GM19324 (cell line): ENCODE data around the gene ZEB1.
"Not testable (repeated sequence)": the region's sequence is repeated elsewhere in the genome, so short reads cannot be mapped to it uniquely, and the experiment has no call there.

Experiments
- ATAC-seq: cut with Tn5 transposase; IDR thresholded peaks from one replicate; pipeline ENCODE4 v1.9.1; 2021; ENCODE audit warnings: mild to moderate bottlenecking, moderate library complexity; ENCODE audit not compliant: unreplicated experiment, low FRiP score

ZEB1 gene

DNA sequence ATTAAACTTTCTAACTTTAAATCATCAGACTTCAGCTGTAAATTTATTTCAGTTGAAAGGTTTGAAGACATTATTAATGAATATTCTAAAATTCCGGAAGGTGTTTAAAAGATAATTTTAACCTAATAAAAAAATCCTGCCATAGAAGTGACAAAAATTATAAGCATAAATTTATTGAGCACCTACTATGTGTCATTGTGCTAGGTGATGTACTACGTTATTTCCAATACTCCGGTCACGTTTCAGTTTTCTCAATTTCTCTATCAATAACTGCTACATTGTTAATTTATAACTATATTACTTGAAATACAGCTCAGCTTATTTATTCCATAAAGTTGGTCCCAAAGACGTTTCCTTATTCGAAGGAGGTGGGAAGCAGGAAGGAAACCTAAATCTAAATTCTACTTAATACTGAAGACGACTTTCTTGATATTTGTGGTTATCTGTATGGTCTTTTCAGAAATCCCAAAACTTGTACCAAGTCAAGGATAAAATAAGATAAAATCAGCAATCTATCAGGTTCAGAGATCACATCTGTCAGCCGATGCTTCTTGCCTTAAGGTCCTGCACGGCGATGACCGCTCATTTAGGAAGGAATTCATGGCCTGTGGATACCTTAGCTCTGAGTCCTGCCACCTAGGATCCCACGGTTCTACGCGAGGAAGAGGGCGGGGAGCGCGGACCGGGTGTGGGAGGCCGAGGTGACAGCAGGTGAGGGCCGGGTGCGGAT lies 1.2 kb upstream of the ZEB1 start:
- ATAC-seq, result no peak

DNA sequence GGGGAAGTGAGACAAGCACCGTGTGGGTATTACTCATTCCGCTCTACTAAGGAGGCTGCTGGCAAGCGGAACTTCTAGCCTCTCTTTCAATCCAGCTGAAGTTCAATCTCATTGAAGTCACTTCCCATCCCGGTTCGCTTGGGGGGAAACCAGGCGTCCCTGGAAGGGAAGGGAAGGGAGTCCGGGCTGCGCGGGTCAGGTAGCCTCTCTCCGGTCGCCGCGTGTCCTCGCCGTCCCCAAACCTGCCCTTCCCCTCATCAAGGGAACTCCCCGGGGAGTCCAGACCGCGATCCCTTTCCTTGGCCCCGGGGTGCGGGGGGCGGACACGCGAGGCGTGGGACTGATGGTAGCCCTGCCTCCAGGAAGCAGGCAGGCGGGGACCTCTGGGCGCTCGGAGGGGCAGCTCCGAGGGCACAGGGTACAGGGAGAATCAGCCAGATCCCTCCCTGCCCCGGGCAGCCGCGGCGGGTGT lies 598 bp upstream of the ZEB1 start:
- peak; percentile 55 for ATAC-seq

DNA sequence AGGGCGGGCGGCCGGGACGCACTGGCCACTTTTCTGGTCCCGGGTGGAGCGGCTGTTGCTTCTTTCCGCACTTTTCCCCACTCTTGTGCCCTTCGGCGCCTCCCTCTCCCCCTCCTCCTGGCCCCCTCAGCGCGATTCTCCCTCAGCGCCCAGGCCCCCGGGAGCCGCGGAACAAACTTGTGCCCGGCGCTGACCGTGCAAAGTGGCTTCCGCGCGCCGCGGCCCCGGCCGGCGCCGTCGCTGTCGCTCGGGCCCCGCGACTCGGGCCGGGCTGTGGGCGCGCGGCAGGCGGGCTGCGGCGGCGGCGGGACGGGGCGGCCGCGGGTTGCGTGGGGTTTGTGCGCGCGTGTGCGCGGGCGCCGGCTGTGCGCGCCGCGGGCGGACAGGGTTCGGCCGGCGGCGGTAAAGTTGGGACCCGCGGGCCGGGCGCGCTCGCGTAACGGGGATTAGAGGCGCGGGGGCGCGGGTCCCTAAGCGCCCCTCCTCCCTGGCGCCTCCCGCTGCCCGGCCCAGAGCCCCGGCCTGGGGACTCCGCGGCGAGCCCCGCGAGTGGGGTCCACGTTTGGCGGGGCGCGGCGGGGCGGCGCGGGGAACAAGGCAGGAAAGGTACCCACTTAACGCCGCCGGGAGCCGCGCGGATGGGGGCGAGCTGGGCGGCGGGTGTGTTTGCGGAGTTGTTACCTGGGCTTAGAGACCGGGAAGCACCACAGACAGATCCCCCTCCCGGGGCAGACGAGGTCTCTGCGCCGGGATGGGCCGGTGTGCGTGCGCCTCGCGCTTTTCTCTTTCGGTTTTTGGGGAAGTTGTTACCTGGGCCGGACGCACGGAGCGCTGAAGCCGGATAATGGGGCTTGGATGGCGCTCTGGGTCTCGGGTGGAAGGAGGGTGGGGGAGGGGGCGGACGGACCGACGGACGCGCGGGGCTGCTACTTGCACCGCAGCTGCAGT lies 860 bp downstream of the ZEB1 start:
- peak; percentile 27 for ATAC-seq

DNA sequence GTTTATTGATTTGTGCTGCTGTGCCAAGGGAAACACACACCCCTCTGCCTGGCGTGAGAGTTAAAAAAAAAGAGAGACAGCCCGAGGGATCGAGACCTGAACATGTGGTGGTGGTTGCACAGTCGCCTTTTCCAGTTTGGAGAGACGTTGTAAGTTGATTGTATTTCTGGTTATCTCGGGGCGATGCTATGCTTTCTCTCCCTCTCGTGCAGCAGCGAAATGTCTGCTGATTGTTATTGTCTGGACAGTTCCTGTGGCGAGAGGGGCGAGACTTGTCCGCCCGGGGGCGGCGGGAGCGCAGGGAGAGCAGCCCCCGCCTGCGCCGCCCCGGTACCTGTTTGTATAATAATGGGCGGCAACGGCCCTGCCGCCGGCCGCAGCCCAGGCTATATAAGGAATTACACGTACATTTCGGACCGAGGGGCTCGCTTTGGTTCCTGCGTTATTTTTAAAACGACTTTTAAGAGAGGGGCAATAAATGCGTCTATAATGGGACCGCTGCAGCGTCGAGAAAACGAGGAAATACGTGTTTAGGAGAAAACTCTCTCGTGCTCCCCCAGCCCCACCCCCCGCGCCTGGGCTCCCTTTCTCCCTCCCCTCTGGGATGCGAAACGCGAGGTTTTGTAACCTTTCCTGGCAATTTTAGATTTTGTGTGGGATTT lies 1.7 kb downstream of the ZEB1 start:
- ATAC-seq, result peak; percentile 23

DNA sequence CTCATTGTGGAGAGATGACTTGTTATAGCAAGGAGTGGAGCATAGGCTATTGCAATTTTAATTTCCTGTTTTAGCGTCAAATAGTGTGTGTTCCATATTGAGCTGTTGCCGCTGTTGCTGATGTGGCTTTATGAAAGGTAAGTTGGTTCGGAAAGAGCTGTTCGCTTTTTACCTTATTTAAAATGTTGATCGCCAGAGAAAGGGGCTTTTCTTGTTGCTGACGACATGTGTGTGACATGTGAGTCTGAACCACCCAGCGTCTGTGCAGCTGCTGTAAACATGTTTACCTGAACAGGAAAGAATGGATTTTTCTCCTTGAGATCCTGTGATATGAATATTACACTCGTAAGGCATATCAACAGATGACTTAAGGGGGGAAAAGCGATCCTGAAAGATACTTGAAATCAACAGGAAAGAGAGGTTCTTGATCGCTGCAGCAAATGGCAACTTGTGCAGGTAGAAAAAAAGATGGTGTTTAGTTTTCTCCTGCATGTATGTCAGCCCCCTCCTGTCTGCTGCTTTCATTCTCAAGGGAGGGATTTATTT lies 2.5 kb downstream of the ZEB1 start:
- ATAC-seq, result no peak

DNA sequence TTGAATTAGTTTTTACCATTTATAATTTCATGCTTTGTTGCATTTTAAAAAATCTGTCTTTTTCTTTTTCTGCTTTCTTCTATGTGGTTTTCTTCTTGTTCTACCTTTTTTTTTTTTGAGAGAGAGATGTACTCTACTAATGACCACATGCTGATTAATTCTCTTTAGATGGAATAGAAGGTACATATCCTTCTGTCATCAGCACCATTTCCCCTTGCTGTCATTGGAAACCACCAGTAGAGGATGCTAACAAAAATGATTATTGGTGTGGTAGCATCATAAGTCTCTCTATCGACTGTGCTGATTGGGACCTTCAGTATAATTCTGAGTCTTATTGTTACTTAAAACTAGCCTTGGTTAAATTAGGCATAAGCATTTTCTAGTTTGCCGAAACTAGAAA lies 3.6 kb downstream of the ZEB1 start:
- no peak for ATAC-seq

DNA sequence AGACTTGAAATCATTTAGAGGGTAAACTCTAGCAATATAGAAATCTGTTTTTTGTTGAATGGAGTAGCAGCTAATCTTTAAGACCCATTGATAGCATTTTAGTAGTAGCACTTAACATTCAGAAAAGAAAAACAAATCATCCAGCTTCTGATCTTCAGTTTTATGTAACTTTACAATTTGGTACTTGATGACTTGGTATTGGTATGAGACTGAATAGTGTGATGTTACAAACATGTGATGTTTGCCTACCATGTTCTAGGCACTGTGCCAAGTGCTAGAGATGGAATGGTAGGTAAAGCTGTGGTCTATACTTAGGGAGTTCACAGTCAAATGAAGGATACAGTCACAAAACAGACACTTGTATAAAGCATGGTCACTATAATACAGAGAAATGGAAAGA lies 21.3 kb downstream of the ZEB1 start:
- no peak for ATAC-seq

DNA sequence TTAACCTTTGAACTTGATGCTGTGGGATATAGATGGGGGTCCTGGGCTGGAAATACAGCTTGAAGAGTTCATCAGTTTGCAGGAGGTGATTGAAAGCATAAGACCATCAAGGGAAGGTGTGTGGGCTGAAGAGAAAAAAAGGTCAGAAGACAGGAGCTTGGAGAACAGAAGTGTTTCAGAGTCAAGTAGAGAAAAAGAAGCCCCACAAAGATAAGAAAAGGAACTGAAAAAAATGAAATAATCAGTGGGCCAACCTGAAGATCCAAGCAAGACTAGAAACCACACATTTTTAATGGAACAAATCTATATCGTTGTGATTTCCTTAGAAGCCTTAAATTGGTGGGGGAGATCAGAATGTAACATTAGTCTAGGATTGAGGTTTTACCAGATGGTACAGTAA lies 22.5 kb downstream of the ZEB1 start:
- no peak for ATAC-seq

DNA sequence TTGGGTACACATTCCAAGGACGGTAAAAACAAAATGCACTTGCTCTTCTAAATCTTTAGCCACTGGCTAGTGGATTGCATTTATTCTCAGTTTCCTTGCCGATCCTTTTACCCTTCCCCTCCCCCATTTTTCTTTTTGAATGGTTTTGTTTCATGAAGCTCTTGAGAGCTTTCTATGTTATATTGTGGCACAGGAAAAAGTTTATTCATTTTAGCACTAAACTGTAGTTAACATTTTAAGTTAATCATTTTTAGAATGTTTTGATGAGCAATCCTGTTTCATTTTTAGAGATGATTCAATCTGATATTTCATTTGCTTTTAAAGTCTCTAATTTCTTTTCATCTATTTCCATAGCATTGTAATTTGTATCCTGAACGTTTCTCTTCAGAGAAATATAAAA lies 24.0 kb downstream of the ZEB1 start:
- ATAC-seq, result no peak

DNA sequence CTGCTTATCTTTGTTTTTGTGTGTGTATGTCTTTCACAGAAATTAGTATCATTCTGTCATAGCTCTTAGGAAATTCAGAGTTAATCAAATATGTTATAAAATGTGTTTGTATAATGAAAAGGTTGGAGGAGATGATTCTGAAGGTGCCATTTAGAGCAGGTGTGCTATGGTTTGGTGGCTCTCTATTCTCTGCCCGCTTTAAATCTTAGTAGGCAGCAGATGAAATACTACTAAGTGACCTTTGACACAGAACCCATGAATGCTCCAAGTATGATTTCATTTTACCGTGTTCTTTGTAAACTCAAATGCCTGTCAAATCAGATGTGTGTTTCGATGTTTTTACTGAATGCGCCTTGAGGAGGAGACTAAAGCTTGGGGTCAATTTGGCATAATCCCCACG lies 24.5 kb downstream of the ZEB1 start:
- ATAC-seq, result no peak

DNA sequence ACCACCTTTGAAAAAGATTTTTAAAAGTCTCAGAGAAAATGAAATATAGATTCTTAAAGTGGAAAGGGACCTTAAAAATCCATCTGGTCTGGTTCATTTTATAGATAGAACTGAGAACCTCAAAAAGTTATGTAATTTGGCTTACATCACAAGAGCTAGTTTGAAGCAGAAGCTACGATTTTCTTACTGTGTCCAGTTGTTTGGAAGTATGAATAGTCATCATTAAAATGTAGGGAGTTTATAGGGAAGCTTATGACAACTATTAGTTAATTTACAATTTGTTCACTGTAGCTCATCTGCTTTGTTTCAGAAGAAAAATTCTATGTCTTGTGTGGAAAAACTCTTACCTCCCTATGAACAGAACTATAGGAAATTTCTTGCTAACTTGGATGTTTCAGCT lies 26.9 kb downstream of the ZEB1 start:
- no peak for ATAC-seq

DNA sequence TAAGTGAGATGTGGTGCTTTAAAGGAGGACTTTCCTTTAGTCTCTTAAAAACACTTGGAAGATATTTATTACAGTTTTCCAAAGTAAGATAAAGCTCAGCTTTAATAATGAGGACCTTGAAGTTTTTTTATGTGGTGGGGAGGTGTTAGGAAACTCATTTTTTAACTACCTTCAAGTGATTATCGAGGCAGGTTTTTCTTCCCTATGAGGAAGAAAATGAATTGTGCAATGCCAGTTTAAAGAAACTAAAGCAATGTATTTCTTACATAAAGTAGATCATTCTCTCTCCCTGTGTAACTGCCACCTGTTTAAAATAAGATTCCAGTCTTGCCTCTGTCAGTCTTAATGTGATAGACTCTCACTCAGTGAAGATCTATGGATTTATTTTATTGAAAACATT lies 27.9 kb downstream of the ZEB1 start:
- ATAC-seq, result no peak

DNA sequence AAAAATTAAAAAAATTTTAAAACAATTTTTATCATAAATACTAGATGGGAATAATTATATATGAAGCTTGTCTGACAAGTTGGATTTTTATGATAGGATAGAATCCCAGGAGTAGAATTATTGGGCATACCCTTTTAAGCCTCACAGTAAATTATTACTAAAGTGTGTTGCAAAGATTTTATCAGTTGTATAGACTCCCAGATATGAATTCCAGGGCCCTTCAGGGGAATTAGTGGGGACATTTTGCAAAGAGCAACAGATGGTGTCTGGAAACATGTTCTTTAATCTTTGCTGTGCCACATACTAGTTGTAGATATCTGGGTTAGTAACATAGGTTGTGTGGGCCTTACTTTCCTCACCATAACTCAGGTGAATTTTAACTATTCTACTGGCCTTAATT lies 28.7 kb downstream of the ZEB1 start:
- ATAC-seq, result no peak

DNA sequence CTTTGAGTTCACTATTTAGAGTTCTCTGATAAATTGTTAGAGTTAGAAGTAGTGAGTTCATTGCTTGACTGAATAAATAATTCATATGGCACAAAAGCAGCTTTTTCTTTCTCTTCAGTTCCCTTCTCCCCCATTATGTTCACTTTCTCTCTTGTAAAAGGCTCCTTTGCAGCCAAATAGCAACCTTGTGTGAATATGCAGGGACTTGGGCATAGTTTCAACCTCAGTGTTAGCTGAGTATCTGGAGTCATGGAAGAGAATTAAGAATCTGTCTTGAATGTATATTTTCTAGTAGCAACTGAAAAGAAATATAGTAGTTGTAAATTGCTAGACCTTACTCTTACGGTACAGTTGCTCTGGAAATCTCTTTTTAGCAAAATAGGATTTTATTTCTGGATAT lies 31.9 kb downstream of the ZEB1 start:
- no peak for ATAC-seq

DNA sequence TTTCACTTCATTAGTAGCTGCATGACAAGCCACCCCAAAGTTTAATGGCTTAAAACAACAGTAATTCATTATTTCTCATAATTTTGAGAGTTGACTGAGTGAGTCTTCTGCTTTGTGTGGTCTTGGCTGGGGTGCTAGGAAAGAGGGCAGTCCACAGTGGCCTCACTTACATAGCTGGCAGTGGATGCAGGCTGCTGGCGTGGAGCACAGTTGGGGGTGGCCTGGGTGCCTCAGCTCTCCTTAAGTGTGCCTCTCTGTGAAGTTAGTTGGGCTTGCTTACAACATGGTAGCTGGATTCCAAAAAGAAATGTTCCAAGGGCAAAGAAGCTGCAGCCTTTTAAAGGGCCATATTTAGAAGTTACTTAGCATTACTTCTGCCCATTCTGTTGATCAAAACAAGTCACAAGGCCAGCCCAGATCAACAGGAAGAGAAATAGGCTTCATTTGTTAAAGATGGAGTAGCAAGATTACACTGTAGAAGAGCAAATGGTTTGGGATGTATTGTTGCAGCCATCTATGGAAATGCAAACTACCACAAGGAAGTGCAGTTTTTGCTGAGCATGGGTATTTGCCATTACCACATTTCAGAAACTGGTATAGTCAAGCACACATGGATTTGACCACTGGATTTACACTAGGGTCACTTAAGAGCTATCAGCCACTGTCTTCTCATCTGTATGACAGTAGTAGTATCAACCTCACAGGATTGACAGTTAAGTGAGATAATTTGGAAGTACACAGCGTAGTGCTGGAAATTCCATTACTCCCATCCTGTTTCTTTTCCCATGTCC lies 33.6 kb downstream of the ZEB1 start:
- ATAC-seq, result no peak

DNA sequence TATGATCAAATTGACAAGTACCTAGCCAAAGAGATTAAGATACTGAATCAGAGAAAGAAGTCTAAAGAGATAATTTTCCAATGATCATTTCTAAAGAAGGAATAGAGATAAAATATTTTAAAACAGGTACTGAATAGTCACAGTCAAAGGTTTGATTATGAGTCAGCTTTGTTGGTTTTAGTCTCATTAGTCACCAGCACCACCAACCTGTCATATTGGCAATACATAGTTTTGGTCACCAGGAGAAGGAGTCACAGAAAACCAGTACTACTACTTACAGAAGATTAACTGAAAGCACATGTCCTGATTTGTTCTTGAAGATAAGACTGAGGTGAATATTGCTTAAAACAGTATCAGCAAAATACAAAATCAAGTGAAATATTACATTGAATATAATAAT lies 34.6 kb downstream of the ZEB1 start:
- no peak for ATAC-seq

DNA sequence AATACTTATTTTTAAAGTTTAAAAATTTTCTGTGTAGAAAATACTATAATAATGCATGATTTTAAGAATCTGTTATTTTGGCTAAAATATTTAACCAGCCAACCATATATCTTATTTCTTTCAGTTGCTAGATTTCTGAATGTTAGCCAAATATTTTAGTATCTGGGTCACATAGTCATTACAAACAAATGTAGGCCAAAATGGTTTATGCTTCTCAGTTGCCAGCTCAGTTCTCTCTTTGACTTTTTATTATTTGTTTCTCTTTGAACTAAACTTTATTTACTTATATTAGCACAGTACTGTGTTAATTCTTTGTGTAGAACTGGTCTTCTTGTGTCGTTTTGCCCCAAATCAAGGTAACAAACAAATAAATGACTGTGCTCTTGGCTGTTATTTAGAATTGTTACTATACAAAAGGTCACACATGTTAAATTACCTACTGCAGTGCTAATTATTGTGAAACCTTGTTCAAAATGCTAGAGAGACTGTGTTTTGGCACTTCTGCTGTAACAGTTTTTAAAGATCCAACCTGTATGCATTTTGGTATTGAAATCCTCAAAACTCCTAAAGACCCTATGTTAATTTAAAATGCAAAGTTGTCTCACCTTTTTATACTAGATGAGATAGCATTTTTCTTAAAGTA lies 39.8 kb downstream of the ZEB1 start:
- ATAC-seq, result no peak

DNA sequence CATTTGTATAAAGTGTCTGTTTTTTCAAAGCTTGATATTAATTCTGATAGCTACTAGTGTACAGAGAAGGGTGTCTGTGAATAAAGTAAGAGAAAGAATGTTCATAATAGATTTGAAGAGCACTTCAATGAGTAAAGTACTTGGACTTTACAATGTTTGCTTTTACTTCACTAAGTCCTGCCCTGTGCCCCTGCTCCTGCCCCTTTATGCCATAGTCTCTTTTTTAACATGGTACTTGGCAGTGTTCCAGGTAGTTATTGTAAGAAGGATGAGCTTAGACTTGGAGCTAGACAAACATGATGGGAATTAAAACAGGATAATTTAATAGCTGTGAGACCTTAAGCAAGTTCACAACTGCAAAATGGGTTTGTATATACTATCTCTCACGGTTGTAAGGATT lies 41.0 kb downstream of the ZEB1 start:
- ATAC-seq, result no peak

DNA sequence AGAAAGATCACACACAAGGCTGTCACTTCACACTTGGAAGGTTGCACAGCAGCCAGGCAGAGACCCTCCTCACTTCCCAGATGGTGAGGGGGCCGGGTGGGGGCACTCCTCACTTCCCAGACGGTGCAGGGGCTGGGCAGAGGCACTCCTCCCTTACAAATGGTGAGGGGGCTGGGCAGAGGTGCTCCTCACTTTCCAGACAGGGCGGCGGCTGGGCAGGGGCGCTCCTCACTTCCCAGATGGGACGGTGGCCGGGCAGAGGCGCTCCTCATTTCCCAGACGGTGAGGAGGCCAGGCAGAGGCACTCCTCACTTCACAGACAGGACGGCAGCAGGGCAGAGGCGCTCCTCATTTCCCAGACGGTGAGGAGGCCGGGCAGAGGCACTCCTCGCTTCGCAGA lies 42.5 kb downstream of the ZEB1 start:
- not testable (repeated sequence) for ATAC-seq
